ENCODE measurements around the gene NOC3L. TPM values are rescaled to one million over a fixed set of nuclear protein-coding genes. Genes with fewer than 3 reads are reported as not detected.

NOC3L gene
- total RNA-seq, 2 experiments from 2014 or later: 31.6 to 37.1 TPM

GRCh38 chr10:94315024-94315451, 47.7 kb downstream of the NOC3L start:
- no peak for DNase-seq (ENCODE audit: low spot score)
- CTCF ChIA-PET (ENCODE audit: unreplicated experiment): interaction anchor here (1.6 kb wide), 1 partner anchor 28 kb away, joined by 3 read pairs; no protein-coding TSS in a partner anchor
- POLR2A ChIA-PET: interaction anchor here (0.6 to 0.7 kb wide), 2 partner anchors 16 to 25 kb away, joined by 3 to 8 read pairs; no protein-coding TSS in a partner anchor

DNA sequence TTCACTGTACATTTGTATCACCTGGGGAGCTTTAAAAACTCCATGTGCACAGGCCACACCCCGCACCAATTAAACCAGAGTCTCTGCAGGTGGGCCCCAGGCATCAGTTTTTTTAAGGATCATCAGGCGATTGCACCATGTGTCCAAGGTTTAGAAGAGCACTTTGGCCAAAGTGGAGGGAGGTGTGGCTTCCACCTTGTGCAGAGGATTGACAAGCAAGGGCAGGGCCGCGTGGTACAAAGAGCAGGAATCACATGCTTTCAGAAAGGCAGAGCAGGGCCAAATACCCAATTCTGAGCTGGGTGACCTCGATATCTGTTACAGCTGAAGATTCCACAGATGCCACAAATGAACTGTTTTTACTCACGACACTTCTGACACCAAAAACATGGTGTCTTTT, 52.4 kb downstream of the NOC3L start:
- no peak overlapping the region for H3K4me3 ChIP-seq (ENCODE audit: low read depth, low read length, poor library complexity, severe bottlenecking)
- ChIA-PET CTCF (ENCODE audit: unreplicated experiment) (no interaction called here), POLR2A (no interaction called here)
- no peaks in the 10 kb centered on the region for H4K20me1 ChIP-seq (ENCODE audit: insufficient read depth, low read length)
- no peaks in the 10 kb centered on the region for H3K4me1 ChIP-seq (ENCODE audit: insufficient read depth, low read length, poor library complexity, severe bottlenecking)
- H3K79me2 ChIP-seq (ENCODE audit: insufficient read depth, low read depth, low read length): no peaks in the 10 kb centered on the region
- H3K27ac ChIP-seq (ENCODE audit: low read depth, low read length, poor library complexity, severe bottlenecking): no peak overlapping the region
- intact Hi-C loops (cut with micrococcal nuclease; ENCODE audit: unreplicated experiment): no loop called here
- H3K9me3 ChIP-seq (ENCODE audit: low read length): no peaks in the 10 kb centered on the region
- no peaks in the 10 kb centered on the region for H3K36me3 ChIP-seq (ENCODE audit: insufficient read depth, low read length)
- H3K4me2 ChIP-seq (ENCODE audit: low read length): no peak overlapping the region
- H3K9me2 ChIP-seq (ENCODE audit: insufficient read depth, low read length): no peaks in the 10 kb centered on the region
- no peak overlapping the region for H2AFZ ChIP-seq (ENCODE audit: low read length)
- BruUV-seq (replicated peaks): no TSS peak
- TF ChIP-seq CTCF (conservative IDR thresholded peaks at IDR 0.05; ENCODE audit: low read length) (no peak), EZH2phosphoT487 (IDR thresholded peaks at IDR 0.05; ENCODE audit: borderline replicate concordance, low read depth, low read length) (no peak)
- no peak for DNase-seq (ENCODE audit: low spot score)

More at GRCh38 chr10:94315024-94315451, 47.7 kb downstream of the NOC3L start:
- intact Hi-C loops (cut with micrococcal nuclease; ENCODE audit: unreplicated experiment): no loop called here
- Histone ChIP-seq H3K9me2 (ENCODE audit: insufficient read depth, low read length) (no peaks in the 10 kb centered on the region), H3K27ac (ENCODE audit: low read depth, low read length, poor library complexity, severe bottlenecking) (no peak overlapping the region), H3K79me2 (ENCODE audit: insufficient read depth, low read depth, low read length) (no peaks in the 10 kb centered on the region), H3K4me2 (ENCODE audit: low read length) (no peak overlapping the region), H3K9me3 (ENCODE audit: low read length) (no peaks in the 10 kb centered on the region), H4K20me1 (ENCODE audit: insufficient read depth, low read length) (no peaks in the 10 kb centered on the region), H3K4me1 (ENCODE audit: insufficient read depth, low read length, poor library complexity, severe bottlenecking) (no peaks in the 10 kb centered on the region), H2AFZ (ENCODE audit: low read length) (no peak overlapping the region), H3K4me3 (ENCODE audit: low read depth, low read length, poor library complexity, severe bottlenecking) (no peak overlapping the region), H3K36me3 (ENCODE audit: insufficient read depth, low read length) (no peaks in the 10 kb centered on the region)
- no peak for TF ChIP-seq CTCF (conservative IDR thresholded peaks at IDR 0.05; ENCODE audit: low read length)
- no peak for TF ChIP-seq EZH2phosphoT487 (IDR thresholded peaks at IDR 0.05; ENCODE audit: borderline replicate concordance, low read depth, low read length)
- BruUV-seq (replicated peaks): no TSS peak

DNA sequence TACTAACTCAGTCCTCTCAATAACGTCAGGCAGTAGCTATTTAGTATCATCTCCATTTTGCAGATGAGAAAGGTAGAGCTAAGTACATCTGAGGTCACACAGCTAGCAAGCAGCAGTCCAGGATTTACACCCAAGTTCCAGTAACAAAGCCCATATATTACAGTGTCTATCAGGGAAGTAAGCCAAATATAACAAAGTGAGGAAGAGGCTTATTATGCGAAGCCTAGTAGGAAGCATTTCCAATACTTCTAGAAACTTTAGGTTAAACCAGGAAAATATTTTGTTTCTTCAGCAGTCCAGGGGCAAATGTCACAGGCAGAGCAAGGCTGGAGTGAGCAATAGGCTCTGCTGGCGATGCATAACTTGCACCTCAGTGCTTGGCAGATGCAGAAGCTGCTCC, 53.9 kb downstream of the NOC3L start:
- Histone ChIP-seq H3K9me2 (ENCODE audit: insufficient read depth, low read length) (no peaks in the 10 kb centered on the region), H3K79me2 (ENCODE audit: insufficient read depth, low read depth, low read length) (no peaks in the 10 kb centered on the region), H3K4me2 (ENCODE audit: low read length) (no peak overlapping the region), H3K27ac (ENCODE audit: low read depth, low read length, poor library complexity, severe bottlenecking) (no peak overlapping the region), H3K36me3 (ENCODE audit: insufficient read depth, low read length) (no peaks in the 10 kb centered on the region), H4K20me1 (ENCODE audit: insufficient read depth, low read length) (no peaks in the 10 kb centered on the region), H3K4me3 (ENCODE audit: low read depth, low read length, poor library complexity, severe bottlenecking) (no peak overlapping the region), H3K4me1 (ENCODE audit: insufficient read depth, low read length, poor library complexity, severe bottlenecking) (no peaks in the 10 kb centered on the region), H3K9me3 (ENCODE audit: low read length) (no peaks in the 10 kb centered on the region), H2AFZ (ENCODE audit: low read length) (no peak overlapping the region)
- intact Hi-C loops (cut with micrococcal nuclease; ENCODE audit: unreplicated experiment): no loop called here
- POLR2A ChIA-PET: interaction anchor here (0.7 kb wide), 1 partner anchor 54 kb away, joined by 3 read pairs; no protein-coding TSS in a partner anchor
- DNase-seq (ENCODE audit: low spot score): no peak
- BruUV-seq (replicated peaks): no TSS peak
- TF ChIP-seq EZH2phosphoT487 (IDR thresholded peaks at IDR 0.05; ENCODE audit: borderline replicate concordance, low read depth, low read length) (no peak), CTCF (conservative IDR thresholded peaks at IDR 0.05; ENCODE audit: low read length) (no peak)
- CTCF ChIA-PET (ENCODE audit: unreplicated experiment): no interaction called here
